NCI-H1048 (cell line): ENCODE data around the gene NTRK2.

Experiments
- DNase-seq: peaks from one replicate; lab custom pipeline; 2025; lab: John Stamatoyannopoulos, UW

NTRK2 gene

DNA sequence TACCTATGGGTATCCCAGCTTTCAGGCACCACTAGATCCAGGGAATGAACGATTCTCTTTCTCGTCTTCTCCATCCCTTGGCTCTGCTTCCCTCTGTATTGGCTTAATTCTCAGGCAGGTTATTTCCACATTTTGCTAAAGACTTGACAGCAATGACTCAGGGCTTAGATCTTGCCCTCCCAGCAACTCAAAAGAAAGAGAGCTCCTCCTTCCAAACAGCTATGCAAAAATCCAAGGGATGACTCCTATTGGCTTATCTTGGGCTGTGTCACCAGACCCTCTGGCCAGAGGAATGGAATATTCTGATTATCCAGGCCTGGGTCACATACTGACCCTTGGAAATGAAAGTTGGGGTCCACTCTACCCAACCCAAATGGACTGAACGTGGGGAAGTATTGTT lies 270.2 kb downstream of the NTRK2 start:
- no peak for DNase-seq

DNA sequence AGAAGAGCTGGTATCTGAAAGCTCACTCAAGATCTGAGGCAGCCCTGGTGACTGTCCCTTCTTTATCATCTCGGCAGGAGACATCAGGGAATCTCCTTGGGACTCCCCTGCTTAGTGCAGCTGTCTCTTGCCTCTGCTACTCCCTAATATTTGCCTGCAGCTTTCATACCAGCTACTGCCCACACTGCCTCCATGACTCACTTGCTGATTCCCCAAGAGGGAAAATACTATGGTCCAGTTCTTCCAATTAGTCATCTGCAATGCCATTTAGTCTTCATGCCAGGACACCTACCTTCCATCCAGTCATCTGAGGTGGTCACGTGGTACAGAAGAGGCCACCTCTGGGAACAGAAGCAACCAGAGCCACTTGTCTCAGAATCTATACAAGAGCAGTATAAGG lies 270.8 kb downstream of the NTRK2 start:
- no peak for DNase-seq

DNA sequence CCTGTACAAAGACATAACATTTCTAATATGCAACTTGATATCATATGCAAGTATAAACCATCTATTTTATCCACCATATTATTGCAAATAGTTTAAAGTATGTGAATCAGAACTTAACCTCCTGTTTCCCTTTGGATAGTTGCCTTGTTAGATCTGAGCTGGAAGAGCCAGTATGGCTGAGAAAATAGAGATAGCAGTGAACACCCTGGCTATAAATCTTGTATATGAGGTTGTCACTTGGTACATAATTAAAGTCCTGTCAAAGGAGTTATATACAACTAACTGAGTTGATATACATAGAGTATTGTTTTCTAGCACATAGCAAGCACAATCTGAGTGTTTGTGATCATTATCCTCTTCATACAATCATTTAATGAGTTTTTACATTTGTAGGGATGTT lies 272.3 kb downstream of the NTRK2 start:
- DNase-seq = no peak

DNA sequence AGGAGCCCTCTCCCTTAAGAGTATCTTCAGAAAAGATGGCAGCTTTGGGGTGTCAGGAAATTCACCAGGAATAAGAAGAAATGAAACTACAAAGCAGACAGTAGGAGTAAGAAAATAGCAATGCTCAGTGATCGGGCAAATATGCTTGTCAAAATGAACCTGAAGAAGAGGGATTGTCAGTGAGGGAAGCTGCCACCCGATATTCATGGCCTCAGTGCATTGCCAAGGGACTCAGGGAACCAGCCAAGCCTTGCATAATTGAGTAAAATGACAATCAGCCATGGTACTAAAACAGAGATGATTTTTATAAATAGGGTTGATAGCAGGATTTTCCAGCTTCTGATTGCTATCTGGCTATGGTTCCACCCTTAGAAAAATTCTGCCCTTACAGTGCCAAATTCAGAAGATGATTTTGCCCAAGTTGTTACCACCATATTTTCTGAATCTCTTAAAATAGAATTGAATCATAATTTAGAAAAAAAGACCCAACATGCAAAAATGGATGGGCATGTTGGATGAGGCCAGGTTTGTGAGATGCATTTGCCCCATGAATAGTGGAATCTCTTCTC lies 274.0 kb downstream of the NTRK2 start:
- DNase-seq = no peak

DNA sequence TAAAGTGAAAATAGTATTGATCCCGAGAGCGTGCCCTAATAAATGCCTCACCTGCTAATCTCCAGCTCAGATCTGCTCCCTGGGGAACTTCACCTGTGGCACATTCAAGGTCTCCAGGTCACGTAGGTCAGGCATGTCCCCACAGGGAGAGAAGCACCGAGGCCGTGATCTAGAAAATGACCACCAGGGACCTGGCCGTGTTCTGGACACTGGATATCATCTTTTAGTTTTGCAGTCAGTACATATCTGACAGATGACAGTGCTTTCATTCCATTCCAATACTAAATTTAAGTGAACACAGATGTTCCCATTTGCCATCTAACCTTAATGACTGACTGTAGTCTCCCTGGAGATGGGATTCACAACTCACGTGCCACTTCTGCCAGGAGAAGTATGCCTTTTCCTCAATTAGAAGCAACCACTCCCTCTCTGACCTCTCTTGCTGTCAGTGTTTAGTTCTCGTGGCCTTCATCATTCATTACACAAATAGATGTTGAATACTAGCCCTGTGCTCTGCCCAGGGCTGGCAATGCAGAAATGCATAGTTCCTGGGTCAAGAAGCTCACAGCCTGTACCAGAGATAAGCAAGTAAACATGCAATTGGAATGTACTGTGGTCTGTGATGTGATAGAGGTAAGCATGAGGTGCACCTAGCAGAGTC lies 276.5 kb downstream of the NTRK2 start:
- no peak for DNase-seq

DNA sequence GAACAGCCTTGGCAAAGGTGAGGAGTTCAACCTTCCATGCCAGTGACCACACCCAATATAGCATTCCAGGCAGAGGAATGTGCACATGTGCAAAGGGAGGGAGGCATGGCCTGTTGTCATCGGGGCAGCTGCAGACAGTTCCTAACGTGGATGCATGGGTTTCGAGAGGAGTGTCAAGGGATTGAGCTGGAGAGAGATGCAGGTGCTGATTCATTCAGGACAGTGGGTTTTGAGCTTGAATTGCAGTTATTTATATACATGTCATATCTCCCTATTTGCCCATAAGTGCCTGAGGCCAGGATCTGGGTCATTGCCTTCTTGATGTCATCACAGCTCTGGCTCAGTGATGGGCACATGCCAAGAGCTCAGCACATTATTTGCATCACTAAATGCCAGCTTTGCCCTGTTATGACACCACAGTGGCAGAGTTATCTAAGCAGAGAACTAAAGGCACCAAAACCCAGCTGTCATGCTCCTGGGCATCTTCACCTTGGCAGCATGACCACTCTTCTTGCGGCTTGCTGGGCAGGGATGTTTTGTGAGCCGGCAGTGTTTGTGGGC lies 278.0 kb downstream of the NTRK2 start:
- no peak for DNase-seq

DNA sequence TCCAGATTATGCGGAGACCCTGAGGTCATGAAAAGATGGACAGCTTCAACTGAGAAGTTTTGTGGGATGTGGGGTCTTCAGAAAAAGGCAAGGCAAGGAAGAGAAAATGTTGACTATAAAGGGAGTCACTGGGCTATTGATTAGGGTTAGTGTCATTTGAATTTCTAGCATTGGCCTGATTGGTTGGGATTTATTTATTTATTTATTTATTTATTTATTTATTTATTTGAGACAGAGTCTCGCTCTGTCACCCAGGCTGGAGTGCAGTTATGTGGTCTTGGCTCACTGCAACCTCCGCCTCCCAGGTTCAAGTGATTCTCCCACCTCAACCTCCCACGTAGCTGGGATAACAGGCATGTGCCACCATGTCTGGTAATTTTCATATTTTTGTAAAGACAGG lies 279.7 kb downstream of the NTRK2 start:
- DNase-seq = no peak

DNA sequence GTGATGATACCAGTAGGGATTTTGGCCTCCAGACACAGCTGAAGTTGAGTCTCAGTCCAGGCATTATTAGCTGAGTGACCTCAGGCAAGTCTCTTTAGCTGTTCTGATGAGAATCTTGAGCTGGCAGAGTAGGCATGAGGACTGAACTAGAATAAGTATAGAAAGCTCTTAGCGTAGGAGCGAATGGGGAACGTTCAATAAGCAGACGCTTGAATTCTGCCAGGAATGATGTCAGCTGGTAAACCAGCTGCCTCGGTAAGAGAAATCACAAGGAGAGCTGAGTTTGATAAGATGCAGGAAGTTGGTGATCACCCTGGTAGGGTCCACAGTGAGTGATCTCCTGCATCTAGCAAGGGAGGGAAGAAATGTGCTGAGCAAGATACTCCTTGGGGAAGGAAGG lies 280.4 kb downstream of the NTRK2 start:
- DNase-seq = no peak

DNA sequence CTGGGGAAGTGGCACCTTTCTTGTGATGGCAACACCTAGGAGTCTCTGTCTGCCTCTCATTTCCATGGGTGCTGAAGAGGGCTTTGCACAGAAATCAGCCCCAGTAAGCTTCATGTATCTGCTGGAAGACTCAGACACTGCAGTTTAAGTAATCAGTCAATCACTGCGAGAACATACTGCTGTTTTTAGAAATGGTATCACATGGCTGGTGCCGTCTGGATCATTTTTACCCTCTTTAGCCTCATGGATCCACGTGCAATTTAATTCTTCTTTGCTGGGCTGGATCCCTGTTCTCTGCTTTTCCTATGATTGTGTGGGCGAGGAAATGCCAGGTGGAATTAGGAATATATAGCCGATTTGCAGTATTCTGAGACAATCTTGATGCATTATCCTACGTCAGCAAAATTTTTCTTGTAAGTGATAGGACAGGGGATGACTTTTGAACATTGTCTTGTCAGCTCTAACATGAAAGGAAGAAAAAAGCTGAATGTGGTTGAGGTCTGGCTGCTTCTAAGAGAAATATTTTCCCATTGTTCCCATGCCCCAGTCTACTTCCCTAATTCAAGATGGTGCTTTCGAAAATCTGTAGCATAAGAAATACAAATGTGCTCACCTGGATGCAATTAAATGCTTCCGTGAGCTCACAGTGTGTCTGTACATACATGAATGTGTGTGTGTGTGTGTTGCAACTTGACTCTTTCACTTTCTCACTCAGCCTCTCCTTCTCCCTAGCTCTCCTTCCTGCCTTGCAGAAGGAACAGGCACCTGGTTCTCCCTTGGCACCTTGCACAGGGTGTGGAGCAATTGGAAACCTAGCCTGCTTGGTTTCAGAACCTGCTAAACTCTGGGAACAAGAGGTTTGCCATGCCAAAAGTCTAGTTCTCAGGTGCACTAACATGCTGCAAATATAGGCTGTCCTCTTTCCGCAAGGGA lies 281.6 kb downstream of the NTRK2 start:
- DNase-seq = no peak

DNA sequence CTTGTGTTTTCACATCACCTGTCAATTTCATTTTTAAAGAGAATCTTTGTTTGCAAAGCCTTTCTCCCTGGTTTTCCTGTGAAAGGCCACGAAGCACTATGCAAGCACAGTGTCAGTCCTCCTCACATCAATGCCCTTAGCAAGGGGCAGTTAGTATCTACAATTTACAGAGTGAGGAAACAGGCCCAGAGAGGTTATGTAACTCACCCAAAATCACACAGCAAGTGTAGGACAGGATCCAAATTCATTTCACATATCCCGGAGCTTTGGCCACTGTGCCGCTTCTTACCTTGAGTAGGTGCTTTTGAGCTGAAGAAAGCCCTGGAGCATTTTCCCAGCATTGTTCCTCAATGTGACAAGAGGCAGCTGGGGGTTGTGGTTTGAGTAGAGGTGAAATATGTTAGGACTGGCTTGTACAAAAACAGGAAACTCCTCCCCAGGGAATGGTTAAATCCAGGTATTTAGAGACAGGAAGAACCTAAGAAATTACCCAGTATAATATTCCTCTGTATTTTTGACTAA lies 283.8 kb downstream of the NTRK2 start:
- DNase-seq = no peak

DNA sequence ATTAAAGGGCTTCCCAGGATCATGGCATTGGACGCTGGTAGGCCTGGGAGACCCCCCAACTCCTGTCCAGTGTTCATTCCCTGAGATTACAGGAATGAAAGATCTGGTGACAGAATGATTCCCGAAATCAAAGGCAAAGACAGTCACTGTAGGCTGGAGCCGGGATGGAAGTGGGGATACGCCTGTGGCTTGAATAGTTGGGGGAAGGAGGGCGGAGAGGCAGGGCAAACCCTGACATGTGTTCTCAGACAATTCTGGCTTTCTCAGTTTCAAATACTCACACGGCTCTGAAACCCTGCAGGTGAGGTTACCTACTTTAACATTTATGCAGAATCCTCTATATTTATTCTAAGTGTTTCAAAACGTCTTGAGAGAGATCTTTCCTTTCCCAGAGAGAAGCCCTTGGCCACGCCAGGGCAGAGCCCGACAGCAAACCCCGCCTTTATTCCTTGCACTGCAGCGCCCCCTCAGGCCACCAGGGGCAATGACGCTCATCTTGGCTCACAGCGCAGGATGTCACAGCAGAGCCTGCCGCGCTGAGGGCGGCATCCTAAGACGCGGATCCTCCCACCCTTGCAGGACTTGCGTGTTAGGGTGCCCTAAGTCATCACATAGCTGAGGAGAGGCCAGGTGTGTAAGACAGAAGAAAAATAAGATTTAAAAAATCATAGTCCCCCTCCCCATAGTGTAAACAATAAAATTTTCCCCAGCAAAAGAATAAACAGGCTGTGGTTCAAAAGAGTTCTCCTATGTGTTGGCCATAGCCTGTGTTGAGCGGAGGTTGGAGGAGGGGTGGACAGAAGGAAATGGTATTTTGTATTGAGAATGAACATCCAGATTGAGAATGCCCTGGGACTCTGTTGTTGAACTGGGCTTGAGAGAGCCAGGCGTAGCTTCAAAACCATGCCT lies 284.5 kb downstream of the NTRK2 start:
- peak; percentile 29 for DNase-seq

DNA sequence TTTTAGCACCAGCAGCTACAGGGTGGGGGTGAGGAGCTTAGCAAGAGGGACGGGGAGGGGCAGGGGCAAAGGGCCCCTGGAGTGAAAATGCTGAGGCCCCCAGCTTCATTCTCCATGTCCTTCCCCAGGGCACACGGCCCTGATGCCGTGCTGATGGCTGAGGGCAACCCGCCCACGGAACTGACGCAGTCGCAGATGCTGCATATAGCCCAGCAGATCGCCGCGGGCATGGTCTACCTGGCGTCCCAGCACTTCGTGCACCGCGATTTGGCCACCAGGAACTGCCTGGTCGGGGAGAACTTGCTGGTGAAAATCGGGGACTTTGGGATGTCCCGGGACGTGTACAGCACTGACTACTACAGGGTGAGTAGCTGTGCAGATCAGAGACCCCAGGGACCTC lies 285.6 kb downstream of the NTRK2 start:
- no peak for DNase-seq

DNA sequence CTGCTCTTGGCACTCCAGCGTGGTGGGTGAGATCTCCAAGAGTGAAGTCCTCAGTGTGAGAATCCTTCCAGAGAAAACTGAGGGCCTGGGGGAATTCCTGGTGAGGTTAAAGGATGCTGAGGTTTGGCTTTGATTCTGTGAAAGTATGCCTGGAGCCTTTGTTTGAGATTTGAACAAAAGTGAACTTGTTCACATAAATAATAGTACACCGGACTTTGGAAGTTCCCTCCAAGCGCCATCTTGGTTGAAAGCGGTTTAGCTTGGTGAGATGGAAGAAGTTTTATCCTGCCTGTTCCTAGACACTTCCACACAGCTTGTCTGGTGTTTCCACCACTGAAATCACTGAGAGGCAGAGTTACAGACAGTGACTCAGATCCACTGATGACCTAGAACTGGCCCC lies 286.4 kb downstream of the NTRK2 start:
- DNase-seq = no peak

DNA sequence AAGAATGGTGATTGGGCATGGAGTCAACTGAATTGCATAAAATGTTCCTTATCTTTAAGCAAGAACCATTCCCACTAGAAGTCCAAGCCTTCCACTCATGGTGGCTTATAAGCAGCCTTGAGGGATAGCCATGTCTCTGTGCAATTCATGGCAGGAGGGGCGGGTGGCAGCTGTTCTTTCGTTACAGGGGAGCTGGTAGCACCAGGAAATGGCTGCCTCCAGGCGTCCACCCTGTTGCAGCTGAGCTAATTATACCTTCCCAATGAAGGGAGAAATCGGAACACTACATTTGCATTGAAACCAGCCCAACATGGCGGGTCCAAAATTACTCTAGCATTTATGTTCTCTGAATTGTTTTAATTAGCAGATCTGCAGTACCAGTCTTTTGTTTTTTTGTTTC lies 289.8 kb downstream of the NTRK2 start:
- no peak for DNase-seq

DNA sequence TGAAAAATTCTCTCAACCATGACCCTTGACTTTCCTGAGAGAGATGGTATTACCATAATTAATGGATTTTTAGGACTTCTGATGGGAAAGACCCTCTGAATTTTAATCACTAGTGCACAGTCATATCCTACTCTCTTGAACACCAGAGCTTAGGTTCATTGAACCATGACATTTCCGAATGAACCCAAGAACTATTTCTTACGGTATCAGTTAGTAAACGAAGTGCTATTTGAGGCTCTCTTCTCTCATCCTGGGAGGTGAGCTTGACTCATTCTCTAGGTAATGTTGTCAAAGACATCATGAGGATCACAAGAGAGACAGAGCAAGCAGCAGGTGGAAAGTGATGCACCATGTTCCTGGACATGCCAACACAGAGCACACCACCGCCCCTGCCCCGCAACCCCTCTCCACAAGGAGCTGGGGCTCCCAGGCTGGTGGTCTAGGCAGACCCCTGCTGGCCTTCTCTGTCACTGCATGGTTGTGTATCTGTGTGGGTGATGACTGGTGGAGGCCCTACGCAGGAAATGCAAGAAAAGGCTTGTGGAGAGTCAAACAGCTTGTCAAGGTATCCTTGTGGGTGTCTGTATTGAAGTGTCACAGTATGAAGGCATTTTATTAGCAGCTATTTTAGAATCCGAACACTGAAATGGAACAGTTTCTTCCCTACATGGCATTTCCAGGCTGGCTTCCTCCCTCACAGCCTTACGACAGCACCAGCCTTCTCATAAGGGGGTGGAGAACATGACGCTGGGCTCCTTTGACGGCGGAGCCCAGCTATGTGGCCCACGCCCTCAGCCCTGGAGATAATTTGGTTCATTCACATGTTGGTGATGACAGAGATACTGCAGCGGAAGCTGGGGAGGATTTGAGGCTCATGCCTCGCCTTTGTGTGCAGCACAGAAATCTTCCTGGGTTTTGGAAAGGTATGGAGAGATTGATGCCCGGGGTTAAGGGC lies 297.6 kb downstream of the NTRK2 start:
- DNase-seq = no peak

DNA sequence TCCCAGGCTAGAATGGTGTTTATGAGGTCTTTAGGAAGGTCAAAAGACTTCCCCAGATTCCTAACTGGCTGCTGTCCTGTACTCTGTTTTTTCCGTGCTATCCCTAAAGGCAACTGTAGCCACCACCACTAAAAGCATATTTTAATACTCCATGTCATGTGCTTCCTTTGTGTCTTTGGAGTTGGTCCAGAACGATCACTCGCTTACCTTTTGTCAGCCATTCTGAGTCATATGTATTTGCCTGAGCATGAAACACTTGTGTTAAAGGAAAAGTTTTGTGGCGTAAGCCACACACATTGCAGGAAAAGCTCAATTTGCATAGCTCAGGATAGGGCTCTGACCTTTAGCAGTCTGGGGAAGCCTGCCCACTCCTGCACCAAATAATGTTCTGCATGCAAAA lies 299.6 kb downstream of the NTRK2 start:
- DNase-seq = no peak

DNA sequence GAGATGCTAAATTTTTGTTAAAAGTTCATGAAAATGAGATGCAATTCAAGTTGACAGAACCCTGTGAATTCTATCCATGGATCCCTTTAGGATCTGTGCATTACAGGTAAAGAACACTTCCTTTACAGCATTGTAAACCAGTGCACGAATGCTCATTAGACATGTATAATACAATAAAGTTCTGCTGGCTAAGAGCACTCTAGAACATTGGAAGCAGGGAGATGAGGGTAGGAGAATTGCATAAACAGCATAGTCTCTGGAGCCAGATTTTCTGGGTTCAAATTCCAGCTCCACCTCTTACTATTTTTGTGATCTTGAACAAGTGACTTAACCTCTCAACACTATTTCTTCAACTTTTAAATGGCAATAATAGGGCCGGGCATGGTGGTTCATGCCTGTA lies 300.2 kb downstream of the NTRK2 start:
- DNase-seq = no peak

DNA sequence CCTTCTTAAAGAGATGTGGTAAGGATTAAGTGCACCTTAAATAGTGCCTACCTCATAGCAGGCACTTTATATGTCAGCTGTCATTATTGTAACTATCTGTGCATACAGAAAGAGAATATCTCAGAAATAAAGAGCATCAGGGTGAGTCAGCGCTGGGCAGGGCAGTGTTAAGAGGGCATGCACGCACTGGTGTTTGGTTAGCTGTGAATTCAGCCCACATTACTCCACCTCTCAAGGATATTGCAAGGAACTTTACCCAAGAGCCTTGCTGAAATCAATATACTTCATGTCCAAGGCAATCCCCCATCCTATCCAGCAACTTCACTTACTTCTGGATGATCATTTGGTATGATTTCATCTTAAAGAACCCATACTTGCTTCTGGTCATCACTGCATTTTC lies 300.9 kb downstream of the NTRK2 start:
- no peak for DNase-seq

DNA sequence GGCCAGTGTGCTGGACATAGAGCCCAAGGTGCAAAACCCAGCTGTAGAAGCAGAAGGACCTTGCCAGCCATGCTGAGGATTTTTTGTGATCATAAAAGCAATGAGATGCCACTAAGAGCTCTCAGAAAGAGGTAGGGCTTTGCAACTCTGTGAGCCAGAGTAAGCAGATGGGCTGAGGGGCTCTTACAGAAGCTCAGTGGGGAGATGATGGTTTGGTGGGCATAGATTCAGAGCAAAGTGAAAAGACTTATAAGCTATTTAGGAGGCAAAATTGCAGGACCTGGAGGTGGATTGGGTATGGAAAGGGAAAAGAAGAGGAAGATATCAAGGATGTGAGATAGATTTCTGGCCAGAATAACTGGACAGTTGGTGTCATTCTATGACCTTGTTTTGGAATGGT lies 302.0 kb downstream of the NTRK2 start:
- no peak for DNase-seq

DNA sequence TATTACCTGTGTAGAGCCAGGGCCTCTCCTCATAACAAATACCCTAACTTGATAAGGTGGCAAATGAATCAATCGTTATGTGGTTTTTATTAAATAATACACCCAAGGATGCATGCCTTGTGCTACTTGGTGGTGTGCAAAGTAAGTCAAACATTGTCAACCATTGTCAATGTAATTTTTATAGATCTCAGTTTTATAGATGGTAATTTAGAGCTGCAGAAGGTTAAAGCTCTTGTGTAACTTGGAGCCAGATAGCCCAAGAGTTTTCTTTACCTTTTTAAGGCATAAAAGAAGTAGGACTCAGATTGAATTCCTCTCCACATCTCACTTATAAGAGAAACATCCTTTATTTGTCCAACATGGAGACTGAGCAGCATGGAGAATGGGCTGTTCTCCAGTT lies 304.7 kb downstream of the NTRK2 start:
- no peak for DNase-seq
